Immature natural killer cell (primary cell): ENCODE measurements around the gene AMHR2. TPM values are rescaled to one million over a fixed set of nuclear protein-coding genes. Genes with fewer than 3 reads are reported as not detected.

Source experiments
- DNase-seq, 3 donors: peaks; one replicate each; pipeline ENCODE4 v3.0.0; 2022; ENCODE audit warnings: mixed read lengths in 1 of 3
- H3K27ac Mint-ChIP-seq, 6 donors: one replicate each; pipeline ENCODE4 v1.8.0; 2020; ENCODE audit warnings: mixed read lengths in 6 of 6, mild to moderate bottlenecking in 5 of 6, inconsistent platforms in 4 of 6, moderate library complexity in 3 of 6
- H3K27me3 Mint-ChIP-seq, 3 donors: one replicate each; pipeline ENCODE4 v1.8.0; 2020 to 2021; ENCODE audit warnings: low read depth in 3 of 3, mild to moderate bottlenecking in 3 of 3, mixed read lengths in 3 of 3, moderate library complexity in 3 of 3, inconsistent platforms in 1 of 3
- H3K36me3 Mint-ChIP-seq, 3 donors: one replicate each; pipeline ENCODE4 v1.8.0; 2020; ENCODE audit warnings: mixed read lengths in 3 of 3, inconsistent platforms in 2 of 3, mild to moderate bottlenecking in 2 of 3
- H3K4me1 Mint-ChIP-seq, 2 donors: one replicate each; pipeline ENCODE4 v1.8.0; 2020; ENCODE audit warnings: inconsistent platforms in 2 of 2, mild to moderate bottlenecking in 2 of 2, mixed read lengths in 2 of 2, moderate library complexity in 1 of 2
- H3K4me3 Mint-ChIP-seq, 5 donors: one replicate each; pipeline ENCODE4 v1.8.0; 2020; ENCODE audit warnings: mild to moderate bottlenecking in 5 of 5, mixed read lengths in 5 of 5, inconsistent platforms in 3 of 5, moderate library complexity in 3 of 5
- H3K9me3 Mint-ChIP-seq, 6 donors: one replicate each; pipeline ENCODE4 v1.8.0; 2020; ENCODE audit warnings: mild to moderate bottlenecking in 6 of 6, mixed read lengths in 6 of 6, inconsistent platforms in 4 of 6, moderate library complexity in 3 of 6
- polyA plus RNA-seq, 3 donors: library from polyadenylated mRNA; unstranded; fragments of 300-500 nt; fragmentation: Illumina TruSeq; gene quantifications; one replicate each; pipeline ENCODE4 v1.2.3, GENCODE V29; 2021

AMHR2 gene
- polyA plus RNA-seq, 3 donors from 2014 or later: 0.19 TPM; not detected in 2

DNA sequence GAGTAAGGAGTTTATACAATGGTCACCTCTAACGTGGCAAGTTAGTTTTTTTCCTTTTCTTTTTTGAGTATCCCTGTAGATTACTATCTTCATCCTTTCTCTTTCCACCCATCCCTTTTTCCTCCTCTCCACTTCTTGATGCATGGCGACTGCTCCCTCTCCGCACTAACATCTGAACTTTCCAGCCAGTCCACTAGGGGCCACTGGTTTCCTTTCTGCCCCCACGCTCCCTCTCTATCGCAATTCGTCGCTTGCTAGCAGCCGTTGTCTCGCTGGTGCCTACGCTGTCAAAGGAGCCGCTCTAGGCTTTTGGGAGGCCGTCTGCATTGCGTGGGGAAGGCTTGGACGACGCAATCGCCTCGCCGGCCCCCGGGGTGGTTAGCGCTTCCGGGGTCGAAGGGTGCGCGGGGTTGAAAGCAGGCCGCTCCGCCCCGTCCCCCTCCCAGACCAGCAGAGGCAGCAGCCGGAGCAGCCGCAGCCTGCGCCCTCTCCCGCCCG lies 28.1 kb downstream of the AMHR2 start, which contains the start of gene PCBP2:
Gene PCBP2, plus strand, starts transcription at position 442 of the 498 bp plus-strand sequence. CDS start 2,699 bp downstream, outside the sequence.
- H3K36me3 Mint-ChIP-seq: peaks cover 12 to 23% (median 19%) of the 10 kb centered on the region in 3 donors
- peaks cover 4 to 10% (median 7%) of the 10 kb centered on the region in 3 donors for H3K27me3 Mint-ChIP-seq
- H3K4me1 Mint-ChIP-seq: peaks cover 29 to 45% of the 10 kb centered on the region in 2 donors
- H3K27ac Mint-ChIP-seq: peak within 1 kb of the TSS; percentile 61 to 99 (median 97)
- DNase-seq: peak; percentile 97 to 98 (median 98)
- H3K4me3 Mint-ChIP-seq: peak within 1 kb of the TSS; percentile 95 to 99 (median 99)
- H3K9me3 Mint-ChIP-seq: no peaks in the 10 kb centered on the region

DNA sequence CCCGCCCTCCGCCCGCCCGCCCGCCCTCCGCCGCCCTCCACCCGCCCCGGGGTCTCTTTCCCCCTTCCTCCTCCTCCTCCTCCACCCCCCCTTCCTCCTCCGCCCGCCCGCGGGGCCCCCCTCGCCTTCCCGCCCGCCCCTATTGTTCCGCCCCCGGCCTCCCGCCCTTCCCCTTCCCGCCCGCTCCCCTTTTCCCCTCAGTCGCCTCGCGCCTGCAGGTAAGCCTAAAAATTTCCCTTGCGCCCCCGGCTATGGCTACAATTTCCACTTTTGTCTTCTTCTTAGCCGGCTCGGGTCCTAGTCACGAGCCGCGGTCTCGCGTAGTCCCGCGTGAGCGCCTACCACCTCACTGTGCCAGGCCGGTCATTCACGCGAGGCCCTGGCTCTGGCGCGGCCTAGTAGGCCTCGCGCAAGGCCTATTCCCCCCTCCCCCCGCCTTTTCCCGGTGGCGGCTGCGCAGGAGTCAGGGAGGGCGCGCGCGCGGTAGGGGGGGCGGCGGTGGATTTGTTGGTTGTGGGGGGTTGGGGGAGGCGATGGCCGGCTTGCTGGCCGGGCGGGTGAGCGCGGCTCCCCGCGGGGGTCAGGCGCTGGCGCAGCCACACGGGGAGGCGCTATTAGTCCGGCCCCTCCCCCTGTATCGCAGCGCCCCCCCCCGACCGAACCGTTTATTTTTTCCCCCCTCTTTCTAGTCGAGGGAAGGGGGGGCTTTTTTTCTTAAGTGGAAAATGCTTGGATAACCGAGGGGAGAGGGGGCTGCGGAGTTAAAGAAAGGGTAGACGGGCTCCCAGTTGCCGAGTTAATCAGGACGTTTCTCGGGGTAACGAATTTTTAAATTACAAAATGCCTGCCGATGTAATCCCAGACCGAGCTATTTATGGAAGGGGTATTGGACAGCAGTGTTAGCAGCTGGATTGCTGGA lies 28.8 kb downstream of the AMHR2 start:
- peak overlapping the region; percentile 61 to 99 (median 97) for H3K27ac Mint-ChIP-seq
- H3K4me1 Mint-ChIP-seq: peaks cover 29 to 46% of the 10 kb centered on the region in 2 donors
- peaks cover 12 to 26% (median 20%) of the 10 kb centered on the region in 3 donors for H3K36me3 Mint-ChIP-seq
- H3K27me3 Mint-ChIP-seq: peaks cover 4 to 10% (median 7%) of the 10 kb centered on the region in 3 donors
- peak overlapping the region; percentile 95 to 99 (median 99) for H3K4me3 Mint-ChIP-seq
- DNase-seq: peak; percentile 79 to 84 (median 82)
- H3K9me3 Mint-ChIP-seq: no peaks in the 10 kb centered on the region

DNA sequence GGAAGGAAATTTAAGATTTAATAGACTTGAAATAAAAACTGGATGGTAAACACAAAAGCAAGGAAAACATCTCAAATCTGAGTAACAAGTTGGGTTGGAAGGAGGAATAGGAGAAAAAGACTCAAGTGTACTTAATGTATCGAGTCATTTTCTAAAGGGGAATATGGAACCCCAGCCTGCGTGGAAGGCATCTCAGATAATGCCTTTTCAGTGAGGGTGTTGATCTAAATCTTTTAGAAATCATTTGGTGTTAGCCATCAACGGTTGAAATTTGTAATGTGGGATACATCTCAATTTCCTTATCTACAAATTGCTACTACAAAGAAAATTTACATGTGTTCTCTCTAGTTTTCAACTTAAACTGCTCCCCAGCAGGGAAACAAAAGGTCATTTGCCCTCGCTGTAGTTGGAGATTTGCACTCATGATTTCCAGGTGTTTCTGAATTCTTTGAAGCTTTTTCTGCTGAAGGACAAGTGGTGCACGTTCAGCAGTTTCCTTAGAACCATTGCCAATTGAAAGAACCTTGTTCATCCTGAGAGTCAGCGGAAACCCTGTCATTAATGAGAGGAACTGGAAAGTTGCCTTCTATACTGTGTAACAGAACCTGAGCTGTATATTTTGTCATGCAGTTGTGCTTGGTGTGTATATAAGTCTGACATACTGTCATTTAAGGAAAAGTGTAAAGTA lies 30.4 kb downstream of the AMHR2 start:
- Mint-ChIP-seq H3K4me1 (peaks cover 29 to 46% of the 10 kb centered on the region in 2 donors), H3K9me3 (no peaks in the 10 kb centered on the region), H3K27me3 (peaks cover 4 to 10% (median 7%) of the 10 kb centered on the region in 3 donors), H3K36me3 (peaks cover 12 to 32% (median 27%) of the 10 kb centered on the region in 3 donors), H3K4me3 (peak overlapping the region; percentile 23 to 99 (median 99)), H3K27ac (peak overlapping the region in 4 of 6 donors; percentile 64 to 95 (median 86))
- no peak for DNase-seq

DNA sequence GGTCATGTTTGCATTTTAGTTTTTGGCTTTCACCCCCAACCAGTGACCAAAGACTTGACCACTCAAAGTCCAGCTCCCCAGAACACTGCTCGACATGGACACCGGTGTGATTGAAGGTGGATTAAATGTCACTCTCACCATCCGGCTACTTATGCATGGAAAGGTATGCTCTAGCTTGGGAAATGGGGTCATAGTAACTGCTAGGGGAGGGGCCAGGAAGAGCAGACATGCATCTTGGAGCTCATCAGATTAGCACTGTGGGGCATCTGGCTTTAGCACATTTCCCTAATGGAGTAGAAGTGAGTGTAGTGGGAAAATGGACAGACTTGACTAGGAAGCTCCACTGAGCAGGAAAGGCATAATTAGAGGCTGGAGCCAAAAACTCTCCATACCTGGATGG lies 31.1 kb downstream of the AMHR2 start:
- Mint-ChIP-seq H3K36me3 (peaks cover 12 to 34% (median 30%) of the 10 kb centered on the region in 3 donors), H3K27me3 (peaks cover 4 to 11% (median 7%) of the 10 kb centered on the region in 3 donors), H3K4me1 (peaks cover 29 to 46% of the 10 kb centered on the region in 2 donors)

GRCh38 chr12:53456654-53457366 lies 33.2 kb downstream of the AMHR2 start:
- no peak for DNase-seq
- Mint-ChIP-seq H3K27me3 (peaks cover 4 to 17% (median 7%) of the 10 kb centered on the region in 3 donors), H3K4me1 (peaks cover 28 to 53% of the 10 kb centered on the region in 2 donors), H3K36me3 (peaks cover 27 to 51% (median 47%) of the 10 kb centered on the region in 3 donors), H3K4me3 (no peak overlapping the region), H3K27ac (peak overlapping the region in 1 of 6 donors; percentile 24), H3K9me3 (no peaks in the 10 kb centered on the region)

More for the DNA sequence above, 31.1 kb downstream of the AMHR2 start:
- DNase-seq: no peak
- Mint-ChIP-seq H3K27ac (peak overlapping the region in 2 of 6 donors; percentile 46 to 74), H3K4me3 (peak overlapping the region in 3 of 5 donors; percentile 23 to 47 (median 30)), H3K9me3 (no peaks in the 10 kb centered on the region)

DNA sequence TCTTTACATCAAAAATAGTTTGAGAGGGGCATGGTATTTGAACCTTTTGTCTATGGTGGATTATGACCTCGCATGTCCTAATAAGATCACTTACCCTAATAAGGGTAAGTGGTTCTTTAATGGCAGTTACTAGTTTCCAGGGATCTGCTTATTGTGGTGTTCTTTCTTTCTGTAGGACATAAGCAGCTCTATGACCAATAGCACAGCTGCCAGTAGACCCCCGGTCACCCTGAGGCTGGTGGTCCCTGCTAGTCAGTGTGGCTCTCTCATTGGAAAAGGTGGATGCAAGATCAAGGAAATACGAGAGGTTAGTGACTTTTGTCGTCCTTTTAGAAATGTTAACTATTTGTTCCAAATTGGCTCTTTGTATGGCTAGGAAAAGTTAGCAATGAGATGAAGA lies 35.4 kb downstream of the AMHR2 start:
- no peak overlapping the region for H3K4me3 Mint-ChIP-seq
- H3K27ac Mint-ChIP-seq: no peak overlapping the region
- H3K36me3 Mint-ChIP-seq: peaks cover 31 to 69% (median 65%) of the 10 kb centered on the region in 3 donors
- no peak for DNase-seq
- H3K27me3 Mint-ChIP-seq: peaks cover 0 to 8% (median 2%) of the 10 kb centered on the region in 3 donors
- peaks cover 13 to 53% of the 10 kb centered on the region in 2 donors for H3K4me1 Mint-ChIP-seq
- H3K9me3 Mint-ChIP-seq: no peaks in the 10 kb centered on the region

DNA sequence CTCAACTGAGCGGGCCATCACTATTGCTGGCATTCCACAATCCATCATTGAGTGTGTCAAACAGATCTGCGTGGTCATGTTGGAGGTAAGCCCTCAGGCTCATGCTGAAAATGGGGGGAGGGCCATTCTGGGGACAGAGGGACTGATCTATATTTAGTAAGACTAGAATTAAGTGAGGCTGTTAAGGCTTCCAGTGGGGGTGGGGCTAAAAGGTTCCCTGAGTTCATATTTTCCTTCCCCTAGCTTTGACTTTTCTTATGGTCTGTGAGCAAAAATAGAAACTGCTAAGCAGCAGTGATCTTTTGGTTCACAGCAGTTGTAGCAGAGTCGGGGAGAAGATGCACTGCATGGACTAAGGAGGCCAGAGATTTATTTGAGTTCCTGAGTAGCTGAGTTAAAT lies 37.4 kb downstream of the AMHR2 start:
- no peak for DNase-seq
- peaks cover 19 to 65% (median 58%) of the 10 kb centered on the region in 3 donors for H3K36me3 Mint-ChIP-seq
- peak overlapping the region in 5 of 6 donors; percentile 9 to 69 (median 41) for H3K27ac Mint-ChIP-seq
- H3K4me3 Mint-ChIP-seq: no peak overlapping the region
- H3K27me3 Mint-ChIP-seq: peaks cover 0 to 8% (median 0%) of the 10 kb centered on the region in 3 donors
- no peaks in the 10 kb centered on the region for H3K9me3 Mint-ChIP-seq
- peaks cover 10 to 35% of the 10 kb centered on the region in 2 donors for H3K4me1 Mint-ChIP-seq

- H3K27ac Mint-ChIP-seq: no peak overlapping the region
- DNase-seq: no peak
- peaks cover 10 to 33% of the 10 kb centered on the region in 2 donors for H3K4me1 Mint-ChIP-seq
- peaks cover 0 to 8% (median 0%) of the 10 kb centered on the region in 3 donors for H3K27me3 Mint-ChIP-seq
- H3K36me3 Mint-ChIP-seq: peaks cover 22 to 67% (median 60%) of the 10 kb centered on the region in 3 donors
- H3K9me3 Mint-ChIP-seq: no peaks in the 10 kb centered on the region
- H3K4me3 Mint-ChIP-seq: no peak overlapping the region
These were observed 37.9 kb downstream of the AMHR2 start for GRCh38 chr12:53461591-53461990.

DNA sequence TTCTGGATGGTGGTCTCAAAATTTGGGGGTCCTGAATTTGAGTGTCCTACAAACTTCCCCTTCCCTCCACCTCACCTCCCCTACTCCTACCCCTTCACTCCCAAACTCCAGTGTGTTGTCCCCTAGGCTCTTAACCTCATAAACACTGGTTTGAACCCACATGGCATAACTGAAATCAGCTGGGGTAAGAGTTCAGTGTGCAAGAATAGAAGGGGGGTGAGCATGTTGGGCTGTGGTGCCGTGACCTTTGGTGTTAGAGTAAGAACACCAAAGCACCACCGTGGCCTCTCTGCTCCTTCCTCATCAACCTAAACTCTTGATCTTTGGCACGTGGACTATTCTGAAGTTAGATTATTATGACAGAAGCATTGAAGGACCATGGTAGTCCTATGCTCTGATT lies 39.3 kb downstream of the AMHR2 start:
- Mint-ChIP-seq H3K27ac (no peak overlapping the region), H3K9me3 (no peaks in the 10 kb centered on the region), H3K27me3 (peaks cover 0 to 12% (median 0%) of the 10 kb centered on the region in 3 donors), H3K36me3 (peaks cover 36 to 75% (median 71%) of the 10 kb centered on the region in 3 donors), H3K4me3 (no peak overlapping the region), H3K4me1 (peaks cover 15 to 31% of the 10 kb centered on the region in 2 donors)
- DNase-seq: no peak

DNA sequence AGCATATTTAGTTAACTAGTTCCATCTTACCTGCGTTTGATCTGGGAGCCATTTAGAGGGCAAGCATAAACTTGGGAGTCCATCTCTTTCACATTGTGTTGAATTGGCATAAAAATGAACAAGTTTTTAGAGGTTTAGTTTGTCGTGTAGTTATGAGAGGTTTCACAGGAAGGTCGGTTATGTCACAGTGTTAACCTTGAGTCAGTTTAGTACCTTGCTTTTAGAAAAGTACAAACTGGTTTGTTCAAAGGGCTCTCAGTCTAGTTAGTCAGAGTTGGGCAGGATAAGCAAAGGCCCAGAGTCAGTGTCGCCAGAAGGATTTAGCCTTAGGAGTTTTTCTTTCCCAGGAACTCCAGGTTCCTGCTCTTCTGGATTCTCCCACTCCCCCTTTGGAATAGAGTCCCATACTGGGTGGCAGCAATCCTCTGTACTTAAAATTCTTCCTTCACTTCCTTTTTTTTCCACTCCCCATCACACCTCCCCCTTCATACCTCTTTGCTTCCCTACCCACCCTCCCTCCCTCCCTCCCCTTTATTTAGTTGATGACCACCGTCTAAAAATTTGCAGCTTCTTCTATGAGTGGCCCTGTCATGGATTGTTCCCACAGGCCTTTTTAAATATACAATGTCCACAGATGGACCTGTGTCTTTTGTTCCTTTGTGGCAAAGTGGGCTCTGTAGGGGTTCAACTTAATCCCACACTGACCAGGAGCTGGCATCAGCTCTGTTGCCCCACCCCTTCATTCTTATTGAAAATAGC lies 40.3 kb downstream of the AMHR2 start:
- peaks cover 17 to 31% of the 10 kb centered on the region in 2 donors for H3K4me1 Mint-ChIP-seq
- H3K36me3 Mint-ChIP-seq: peaks cover 39 to 76% (median 69%) of the 10 kb centered on the region in 3 donors

DNA sequence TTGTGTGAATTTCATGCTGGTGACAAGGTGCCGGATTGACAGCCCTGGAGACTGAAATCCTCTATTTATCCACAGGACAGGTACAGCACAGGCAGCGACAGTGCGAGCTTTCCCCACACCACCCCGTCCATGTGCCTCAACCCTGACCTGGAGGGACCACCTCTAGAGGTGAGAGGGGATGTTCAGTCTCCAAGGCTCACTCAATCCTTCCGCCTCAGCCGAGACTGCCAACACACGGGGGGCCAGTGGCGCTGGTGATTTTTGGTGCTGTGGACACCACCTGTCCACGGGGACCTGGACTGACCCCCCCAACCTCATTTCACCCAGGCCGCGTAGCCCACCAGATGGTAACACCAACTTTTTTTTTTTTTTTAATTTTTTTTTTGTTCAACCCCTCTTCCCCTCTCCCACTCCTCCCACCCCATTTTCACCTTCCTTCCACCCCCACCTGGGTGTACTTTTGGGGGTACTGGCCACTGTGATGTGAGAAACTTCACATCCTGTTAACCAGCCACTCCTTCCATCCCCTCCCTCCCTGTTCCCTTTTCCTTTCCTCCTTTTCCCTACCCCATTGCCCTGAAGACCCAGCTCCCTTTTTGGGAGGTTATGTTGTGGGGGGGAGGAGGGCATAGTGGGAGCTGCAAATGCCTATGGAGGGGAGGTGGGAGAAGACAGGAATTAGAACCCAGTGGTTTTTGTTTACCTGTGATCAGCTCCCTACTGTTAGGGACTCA lies 41.2 kb downstream of the AMHR2 start:
- H3K4me1 Mint-ChIP-seq: peaks cover 16 to 31% of the 10 kb centered on the region in 2 donors
- H3K27me3 Mint-ChIP-seq: peaks cover 0 to 9% (median 0%) of the 10 kb centered on the region in 3 donors
- DNase-seq: no peak
- no peaks in the 10 kb centered on the region for H3K9me3 Mint-ChIP-seq
- peak overlapping the region in 2 of 6 donors; percentile 4 to 66 for H3K27ac Mint-ChIP-seq
- H3K4me3 Mint-ChIP-seq: no peak overlapping the region
- peaks cover 39 to 70% (median 64%) of the 10 kb centered on the region in 3 donors for H3K36me3 Mint-ChIP-seq

More for the DNA sequence above, 40.3 kb downstream of the AMHR2 start:
- Mint-ChIP-seq H3K27ac (peak overlapping the region in 2 of 6 donors; percentile 4 to 24), H3K4me3 (no peak overlapping the region), H3K9me3 (no peaks in the 10 kb centered on the region), H3K27me3 (peaks cover 0 to 12% (median 0%) of the 10 kb centered on the region in 3 donors)
- DNase-seq: no peak
